Muscle of back (tissue), 13 donors: ENCODE measurements around the gene CALML5. TPM values are rescaled to one million over a fixed set of nuclear protein-coding genes. Genes with fewer than 3 reads are reported as not detected.

Source experiments
- DNase-seq, 3 donors: peaks; one replicate each; pipeline versions ENCODE4 v3.0.0 to v3.0.0-alpha.2; 2013
- long read RNA-seq, 9 donors: transcript quantifications; one replicate each; lab custom pipeline, GENCODE V29; 2026
- polyA plus RNA-seq, 10 donors: library from polyadenylated mRNA; unstranded; fragments of 120-200 nt; gene quantifications; one replicate each; pipeline ENCODE4 v1.2.1, GENCODE V29; 2013; ENCODE audit not compliant: insufficient read length in 10 of 10

Gene CALML5, protein sequence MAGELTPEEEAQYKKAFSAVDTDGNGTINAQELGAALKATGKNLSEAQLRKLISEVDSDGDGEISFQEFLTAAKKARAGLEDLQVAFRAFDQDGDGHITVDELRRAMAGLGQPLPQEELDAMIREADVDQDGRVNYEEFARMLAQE
- polyA plus RNA-seq, result 1 to 10 TPM in 2 of 10 donors, not detected in 8; 1.7 to 6.5 TPM
- long read RNA-seq, donor 1, result 0 reads
- long read RNA-seq, donor 2, result 0 reads
- long read RNA-seq, donor 3, partial matches to known transcripts, result 0 of 1 reads
- long read RNA-seq, donor 3, other reads (novel, unspliced or antisense), result 0 of 1 reads
- long read RNA-seq, donor 4, result 0 reads
- long read RNA-seq, donor 5, result 0 reads
- long read RNA-seq, donor 6, result 0 reads
- long read RNA-seq, donor 7, result 0 reads
- long read RNA-seq, donor 8, result 0 reads
- long read RNA-seq, donor 9, result 0 reads

DNA sequence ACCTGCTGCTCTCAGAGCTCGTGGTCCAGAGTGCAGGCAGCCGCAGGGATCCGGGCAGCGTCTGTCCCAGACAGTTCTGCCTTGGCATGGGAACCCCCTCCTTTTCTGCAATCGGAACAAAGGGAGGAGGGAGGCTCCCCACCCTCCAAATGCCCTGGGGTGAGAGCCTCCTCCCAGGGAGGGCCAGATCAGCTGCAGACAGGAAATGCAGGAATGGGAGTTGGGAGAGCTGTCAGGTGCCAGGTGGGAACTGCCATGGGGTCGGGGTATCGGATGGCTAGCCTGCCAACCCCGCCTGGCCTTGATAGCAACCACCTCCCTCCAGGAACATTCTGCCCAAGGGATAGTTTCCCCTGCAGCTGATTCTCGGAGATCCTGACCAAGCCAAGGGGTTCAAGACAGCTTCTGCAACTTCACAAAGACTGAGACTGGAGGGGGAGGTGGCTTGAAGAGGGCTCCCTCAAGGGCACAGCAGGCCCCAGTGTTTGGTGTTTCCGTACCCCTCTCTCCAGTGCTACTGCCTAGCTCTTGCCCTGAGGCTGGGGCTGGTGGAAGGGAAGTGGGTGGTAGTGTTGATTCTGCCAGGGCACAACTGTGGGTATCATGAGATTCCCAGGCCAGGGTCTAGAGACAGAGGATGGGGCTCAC is at the start of gene CALML5:
TSS of gene CALML5 (minus strand) at position 78 of the 648 bp plus-strand sequence. CDS start 132 bp downstream, outside the sequence.
- DNase-seq, result no peak

- no peak for DNase-seq
These were observed 48.7 kb upstream of the CALML5 start for GRCh38 chr10:5547931-5548660.

GRCh38 chr10:5547681-5547930 is 48.2 kb upstream of the CALML5 start:
- peak in 2 of 3 donors; percentile 41 to 76 for DNase-seq

GRCh38 chr10:5546891-5547680 is 47.7 kb upstream of the CALML5 start:
- DNase-seq, result no peak

DNA sequence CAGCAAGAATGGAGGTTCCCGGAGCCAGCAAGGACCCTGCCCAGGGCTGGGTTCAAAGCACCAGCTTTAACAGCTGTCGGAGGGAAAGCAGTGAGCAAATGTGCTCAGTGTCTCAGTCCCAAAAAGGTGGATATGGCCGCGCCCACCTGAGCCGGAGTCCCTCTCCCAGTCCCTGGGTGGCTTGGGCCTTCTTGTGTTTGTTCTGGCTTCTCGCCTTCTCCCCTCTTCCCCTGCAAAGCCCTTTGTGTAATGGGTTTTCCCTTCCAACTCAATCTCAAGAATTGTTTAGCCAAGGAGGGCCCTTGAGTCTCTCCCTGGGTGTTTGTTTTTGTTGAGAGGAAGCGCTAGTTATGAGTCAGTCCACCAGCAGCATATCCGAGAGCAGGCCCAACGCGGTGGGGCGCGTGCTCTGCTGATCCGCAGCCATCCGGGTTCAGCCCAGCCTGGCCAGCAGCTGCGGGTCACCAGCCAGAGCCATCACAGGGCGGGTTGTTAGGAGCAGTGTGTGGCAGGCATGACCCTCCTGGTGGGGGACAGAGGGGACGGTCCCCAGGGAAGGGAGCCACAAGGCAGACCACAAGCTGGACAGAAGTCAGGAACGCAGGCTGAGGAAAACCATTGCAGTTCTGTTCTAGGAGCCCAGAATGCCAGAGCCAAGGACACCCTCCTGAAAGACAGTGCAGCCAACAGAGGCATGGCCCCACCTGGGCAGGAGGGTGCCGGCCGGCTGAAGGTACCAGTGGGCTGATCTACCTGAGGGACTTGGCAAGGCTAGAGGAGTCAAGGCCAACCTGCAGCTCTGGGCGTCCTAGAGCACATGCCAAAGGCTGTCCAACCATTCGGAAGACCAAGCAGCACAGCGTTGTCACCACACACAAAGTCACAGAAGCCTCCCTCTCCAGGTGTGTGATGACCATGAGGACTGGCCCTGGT is 46.7 kb upstream of the CALML5 start:
- DNase-seq, result peak in 1 of 3 donors; percentile 46

GRCh38 chr10:5545426-5545777 is 46.0 kb upstream of the CALML5 start:
- no peak for DNase-seq

- no peak for DNase-seq
These were observed 45.6 kb upstream of the CALML5 start for GRCh38 chr10:5545011-5545410.

- DNase-seq, result no peak
These were observed 44.9 kb upstream of the CALML5 start for GRCh38 chr10:5544216-5544805.

- DNase-seq, result no peak
These were observed 44.3 kb upstream of the CALML5 start for GRCh38 chr10:5543623-5544022.

DNA sequence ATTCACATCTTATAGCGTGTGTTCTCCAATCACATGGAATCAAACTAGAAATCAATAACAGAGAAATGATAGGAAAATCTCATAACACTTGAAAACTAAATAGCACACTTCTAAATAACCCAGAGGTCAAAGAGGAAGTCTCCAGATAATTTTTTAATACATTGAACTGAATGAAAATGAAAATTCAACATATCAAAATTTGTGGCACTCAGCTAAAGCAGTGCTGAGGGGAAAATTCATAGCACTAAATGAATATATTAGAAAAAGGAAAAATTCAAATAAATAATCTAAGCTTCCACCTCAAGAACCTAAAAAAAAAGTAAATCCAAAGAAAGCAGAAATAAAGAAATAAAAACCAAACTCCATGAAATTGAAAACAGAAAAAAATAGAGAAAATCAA is 42.7 kb upstream of the CALML5 start:
- no peak for DNase-seq

DNA sequence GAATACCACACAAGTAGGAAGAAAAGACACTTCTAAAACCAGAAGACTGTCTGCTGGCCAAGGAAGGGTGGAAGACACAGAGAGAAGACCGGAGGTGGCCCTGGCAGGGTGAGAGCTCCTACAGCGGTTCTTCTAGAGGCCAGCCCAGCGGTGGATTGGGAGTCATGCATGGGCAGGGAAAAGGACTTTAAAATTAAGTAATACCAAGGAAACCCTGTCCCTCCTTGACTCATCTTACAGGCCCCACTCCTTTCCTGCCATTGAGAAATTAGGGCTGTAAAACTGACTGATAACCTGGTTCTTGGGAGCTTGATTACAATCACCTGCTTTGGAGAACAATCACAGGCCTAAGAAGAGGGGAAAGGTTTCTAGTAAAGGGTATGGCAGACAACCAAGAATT is 41.5 kb upstream of the CALML5 start:
- DNase-seq, result no peak

DNA sequence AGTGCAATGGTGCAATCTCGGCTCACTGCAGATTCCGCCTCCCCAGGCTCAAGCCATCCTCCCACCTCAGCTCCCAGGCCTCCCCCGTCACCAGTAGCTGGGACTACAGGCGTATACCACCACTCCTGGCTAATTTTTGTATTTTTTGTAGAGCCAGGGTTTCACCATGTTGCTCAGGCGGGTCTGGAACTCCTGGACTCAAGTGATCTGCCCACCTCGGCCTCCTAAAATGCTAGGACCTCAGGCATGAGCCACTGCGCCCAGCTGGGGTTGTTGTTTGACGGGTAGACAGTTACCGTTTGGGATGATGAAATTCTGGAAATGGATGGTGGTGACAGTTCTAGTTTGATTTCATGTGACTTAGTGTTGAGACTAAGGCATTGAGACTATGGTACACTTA is 40.7 kb upstream of the CALML5 start:
- no peak for DNase-seq

DNA sequence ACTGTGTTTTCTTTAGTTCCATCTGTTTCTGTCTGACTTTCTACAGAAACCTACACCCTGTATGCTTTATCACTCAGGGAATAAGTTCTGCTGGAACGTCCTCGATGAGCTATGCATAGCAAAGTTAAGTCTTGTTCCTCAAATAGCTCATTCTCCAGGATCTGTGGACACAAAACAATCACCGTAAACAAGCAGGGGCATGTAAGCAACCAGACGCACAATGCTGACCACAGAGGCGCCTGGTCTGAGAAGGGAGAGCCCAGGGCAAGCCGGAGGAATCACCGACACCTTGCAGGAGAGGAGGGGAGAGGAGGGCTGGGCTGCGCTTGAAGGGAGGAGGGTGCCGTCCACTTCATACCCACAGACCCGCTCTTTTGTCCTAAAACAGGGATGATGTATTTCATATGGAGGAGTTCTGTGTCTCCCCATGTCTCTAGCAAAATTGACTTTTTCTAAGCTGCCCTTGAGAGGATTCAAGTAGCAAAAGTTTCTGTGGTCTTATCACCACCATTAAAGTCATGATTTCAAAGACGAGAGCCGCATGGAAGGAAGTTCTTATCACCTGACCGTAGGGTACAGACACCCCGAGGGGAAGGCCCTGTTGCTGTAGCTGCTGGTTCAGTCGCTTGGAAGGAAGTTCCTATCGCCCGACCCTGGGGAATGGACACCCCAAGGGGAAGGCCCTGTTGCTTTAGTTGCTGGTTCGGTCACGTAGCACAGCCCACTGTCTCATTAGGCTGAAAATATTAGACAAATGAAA is 39.7 kb upstream of the CALML5 start:
- DNase-seq, result no peak

GRCh38 chr10:5538446-5538845 is 39.1 kb upstream of the CALML5 start:
- DNase-seq, result no peak

- no peak for DNase-seq
These were observed 38.3 kb upstream of the CALML5 start for GRCh38 chr10:5537684-5538083.

- DNase-seq, result no peak
These were observed 37.2 kb upstream of the CALML5 start for GRCh38 chr10:5536486-5537081.

- peak; percentile 45 to 84 (median 51) for DNase-seq
These were observed 35.8 kb upstream of the CALML5 start for GRCh38 chr10:5534880-5535856.
